Effector memory CD8-positive, alpha-beta T cell (primary cell): ENCODE measurements around the gene C16orf95.
A peak's percentile ranks its signal among the peaks of the same experiment; 100 is the strongest.
"Not testable (repeated sequence)": the region's sequence is repeated elsewhere in the genome, so short reads cannot be mapped to it uniquely, and the experiment has no call there.

Source experiments
- ATAC-seq: fragments of 150-1000 bp; cut with Tn5 transposase; replicated peaks from 2 replicates; pipeline ENCODE4 v1.10.0; 2021; ENCODE audit warnings: mild to moderate bottlenecking, moderate library complexity
- DNase-seq, 3 experiments: peaks; one replicate each; pipeline ENCODE4 v3.0.0; 2021
- H3K27ac Mint-ChIP-seq, 2 donors: one replicate each; pipeline ENCODE4 v1.8.0; 2022; ENCODE audit warnings: mild to moderate bottlenecking in 2 of 2, mixed read lengths in 2 of 2, moderate library complexity in 2 of 2
- H3K27me3 Mint-ChIP-seq, 2 donors: one replicate each; pipeline ENCODE4 v1.8.0; 2022; ENCODE audit warnings: mixed read lengths in 2 of 2
- H3K36me3 Mint-ChIP-seq: one replicate; pipeline ENCODE4 v1.8.0; 2022; ENCODE audit warnings: mild to moderate bottlenecking, moderate library complexity, mixed read lengths; ENCODE audit not compliant: insufficient read depth
- H3K4me1 Mint-ChIP-seq, 2 donors: one replicate each; pipeline ENCODE4 v1.8.0; 2022; ENCODE audit warnings: low read depth in 2 of 2, mixed read lengths in 2 of 2
- H3K4me3 Mint-ChIP-seq, 2 donors: one replicate each; pipeline ENCODE4 v1.8.0; 2022; ENCODE audit warnings: mild to moderate bottlenecking in 2 of 2, mixed read lengths in 2 of 2, moderate library complexity in 2 of 2
- H3K9me3 Mint-ChIP-seq, 2 donors: one replicate each; pipeline ENCODE4 v1.8.0; 2022; ENCODE audit warnings: mixed read lengths in 2 of 2

Gene C16orf95

GRCh38 chr16:87271256-87271655 lies 45.9 kb downstream of the C16orf95 start:
- DNase-seq (no peak), ATAC-seq (no peak)
- Mint-ChIP-seq H3K9me3 (no peaks in the 10 kb centered on the region), H3K27ac (no peak overlapping the region), H3K27me3 (peaks cover 0 to 9% of the 10 kb centered on the region in 2 donors), H3K4me1 (peaks cover 0 to 5% of the 10 kb centered on the region in 2 donors), H3K36me3 (no peaks in the 10 kb centered on the region), H3K4me3 (no peak overlapping the region)

DNA sequence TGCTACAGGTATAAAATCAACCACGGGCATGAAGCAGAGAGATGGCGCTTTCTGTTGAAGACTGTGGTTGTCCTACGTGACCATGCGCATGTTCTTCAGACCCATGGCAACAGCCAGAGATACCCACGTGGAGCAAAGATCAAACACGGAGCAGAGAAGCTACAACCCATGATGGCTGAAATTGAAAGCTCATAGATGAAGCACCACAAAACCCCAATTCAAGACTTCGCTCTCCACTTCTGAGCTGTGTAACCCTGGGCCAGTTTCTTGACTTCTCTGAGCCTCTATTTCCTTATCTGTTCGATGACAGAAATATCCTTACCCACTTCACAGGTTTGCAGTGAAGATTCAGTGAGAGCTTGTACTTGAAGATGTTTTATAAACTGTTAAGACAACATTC lies 49.6 kb downstream of the C16orf95 start:
- H3K27me3 Mint-ChIP-seq = no peaks in the 10 kb centered on the region
- no peak overlapping the region for H3K4me3 Mint-ChIP-seq
- no peak overlapping the region for H3K27ac Mint-ChIP-seq
- no peaks in the 10 kb centered on the region for H3K4me1 Mint-ChIP-seq
- H3K9me3 Mint-ChIP-seq = no peaks in the 10 kb centered on the region
- no peaks in the 10 kb centered on the region for H3K36me3 Mint-ChIP-seq
- no peak for DNase-seq
- no peak for ATAC-seq

GRCh38 chr16:87266846-87267245 lies 50.3 kb downstream of the C16orf95 start:
- DNase-seq (no peak), ATAC-seq (no peak)
- no peak overlapping the region for H3K4me3 Mint-ChIP-seq
- no peaks in the 10 kb centered on the region for H3K36me3 Mint-ChIP-seq
- no peak overlapping the region for H3K27ac Mint-ChIP-seq
- H3K4me1 Mint-ChIP-seq = no peaks in the 10 kb centered on the region
- no peaks in the 10 kb centered on the region for H3K27me3 Mint-ChIP-seq
- no peaks in the 10 kb centered on the region for H3K9me3 Mint-ChIP-seq

DNA sequence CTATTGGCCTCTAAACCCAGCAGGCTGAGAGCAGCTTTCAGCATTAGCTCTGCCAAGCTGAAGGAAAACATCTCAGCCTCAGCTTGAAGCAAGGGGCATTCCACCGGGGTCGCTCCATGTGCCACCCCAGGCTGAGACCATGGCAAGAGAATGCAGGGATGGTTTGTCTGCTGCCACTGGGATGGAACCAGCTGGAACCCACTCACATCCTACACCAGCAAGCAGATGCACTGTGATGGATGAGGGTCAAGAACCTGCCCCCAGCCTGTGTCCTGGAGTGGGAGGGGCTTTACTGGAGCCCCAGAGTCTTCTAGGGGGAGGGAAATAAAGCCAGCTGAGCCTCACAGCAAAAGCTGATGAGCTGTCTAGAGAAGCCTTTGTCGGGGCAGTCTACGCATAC lies 51.9 kb downstream of the C16orf95 start:
- no peak for ATAC-seq
- no peaks in the 10 kb centered on the region for H3K4me1 Mint-ChIP-seq
- no peaks in the 10 kb centered on the region for H3K27me3 Mint-ChIP-seq
- no peak overlapping the region for H3K4me3 Mint-ChIP-seq
- H3K36me3 Mint-ChIP-seq = no peaks in the 10 kb centered on the region
- no peak overlapping the region for H3K27ac Mint-ChIP-seq
- no peak for DNase-seq
- H3K9me3 Mint-ChIP-seq = peaks cover 0 to 4% of the 10 kb centered on the region in 2 donors

DNA sequence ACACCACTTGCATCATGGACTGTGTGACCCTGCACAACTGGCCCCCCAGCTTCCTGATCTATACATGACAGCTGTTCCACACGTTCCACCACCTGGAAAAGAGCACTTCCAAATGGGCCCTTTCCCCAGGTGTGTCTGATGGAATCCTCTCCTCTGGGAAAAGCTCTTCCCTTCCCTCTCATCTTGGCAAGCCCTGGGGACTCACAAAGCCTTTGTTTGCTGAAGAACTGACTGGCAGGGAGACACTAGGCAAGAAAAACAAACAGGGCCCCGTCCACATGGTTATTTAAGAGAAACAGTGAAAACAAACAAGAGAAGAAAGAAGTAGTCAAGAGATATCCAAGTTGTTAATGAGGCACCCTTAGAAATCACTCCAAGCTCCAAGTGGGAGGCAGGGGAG lies 52.6 kb downstream of the C16orf95 start:
- Mint-ChIP-seq H3K9me3 (peaks cover 0 to 4% of the 10 kb centered on the region in 2 donors), H3K27me3 (no peaks in the 10 kb centered on the region), H3K27ac (no peak overlapping the region), H3K36me3 (no peaks in the 10 kb centered on the region), H3K4me3 (no peak overlapping the region), H3K4me1 (no peaks in the 10 kb centered on the region)
- DNase-seq (no peak), ATAC-seq (no peak)

- DNase-seq = no peak
- Mint-ChIP-seq H3K27ac (no peak overlapping the region), H3K4me3 (no peak overlapping the region), H3K4me1 (no peaks in the 10 kb centered on the region), H3K9me3 (peaks cover 0 to 4% of the 10 kb centered on the region in 2 donors), H3K36me3 (no peaks in the 10 kb centered on the region), H3K27me3 (no peaks in the 10 kb centered on the region)
- ATAC-seq = no peak
Observed at GRCh38 chr16:87263418-87264052, 53.7 kb downstream of the C16orf95 start.

DNA sequence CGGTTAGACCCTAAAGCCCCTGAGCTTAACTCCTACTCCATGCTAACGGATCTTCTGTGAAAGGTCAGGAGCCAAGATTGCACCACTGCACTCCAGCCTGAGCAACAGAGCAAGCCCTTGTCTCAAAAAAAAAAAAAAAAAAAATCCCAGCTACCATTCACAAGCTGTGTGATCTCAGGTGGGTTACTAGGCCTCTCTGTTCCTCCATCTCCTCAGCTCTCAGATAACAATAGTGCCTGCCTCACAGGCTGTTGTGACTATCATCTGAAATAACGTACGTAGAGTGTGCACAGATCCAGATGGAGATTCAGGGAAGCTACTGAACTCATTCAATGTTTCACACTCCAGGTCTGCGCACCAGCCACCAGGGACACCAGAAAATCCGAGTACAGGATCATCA lies 57.8 kb downstream of the C16orf95 start:
- no peak overlapping the region for H3K4me3 Mint-ChIP-seq
- ATAC-seq (no peak), DNase-seq (no peak)
- H3K36me3 Mint-ChIP-seq = no peaks in the 10 kb centered on the region
- no peaks in the 10 kb centered on the region for H3K27me3 Mint-ChIP-seq
- H3K27ac Mint-ChIP-seq = no peak overlapping the region
- no peaks in the 10 kb centered on the region for H3K4me1 Mint-ChIP-seq
- peaks cover 0 to 4% of the 10 kb centered on the region in 2 donors for H3K9me3 Mint-ChIP-seq

DNA sequence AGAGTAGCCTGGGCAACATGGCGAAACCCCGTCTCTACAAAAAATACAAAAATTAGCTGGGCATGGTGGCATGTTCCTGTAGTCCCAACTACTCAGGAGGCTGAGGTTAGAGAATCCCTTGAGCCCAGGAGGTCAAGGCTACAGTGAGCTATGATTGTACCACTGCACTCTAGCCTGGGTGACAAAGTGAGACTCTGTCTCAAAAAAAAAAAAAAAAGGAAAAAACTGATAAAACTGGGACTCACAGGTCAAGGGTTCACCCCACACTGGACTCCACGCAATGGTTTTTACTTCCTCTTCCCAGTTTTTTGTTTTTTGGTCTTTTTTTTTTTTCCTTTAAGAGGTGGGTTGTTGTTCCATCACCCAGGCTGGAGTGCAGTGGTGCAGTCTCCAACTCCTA lies 58.5 kb downstream of the C16orf95 start:
- not testable (repeated sequence) for H3K36me3 Mint-ChIP-seq, DNase-seq, H3K4me3 Mint-ChIP-seq, H3K27me3 Mint-ChIP-seq, H3K27ac Mint-ChIP-seq, H3K4me1 Mint-ChIP-seq, H3K9me3 Mint-ChIP-seq, ATAC-seq

DNA sequence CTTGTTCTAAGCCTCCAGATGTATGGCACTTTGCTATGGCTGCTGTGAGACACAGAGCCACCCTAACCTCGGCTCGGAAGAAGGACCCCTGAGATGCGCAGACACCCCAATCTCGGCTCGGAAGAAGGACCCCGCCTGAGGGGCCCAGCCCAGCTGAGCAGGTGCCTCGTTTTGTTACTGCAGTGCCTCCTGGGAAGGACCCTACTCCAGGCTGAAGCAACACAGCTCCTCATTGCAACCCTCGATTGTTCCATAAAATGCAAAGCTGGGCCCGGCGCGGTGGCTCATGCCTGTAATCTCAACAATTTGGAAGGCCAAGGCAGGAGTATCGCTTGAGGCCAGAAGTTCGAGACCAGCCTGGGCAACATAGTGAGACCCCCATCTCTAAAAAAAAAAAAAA lies 61.3 kb downstream of the C16orf95 start:
- H3K9me3 Mint-ChIP-seq = peaks cover 0 to 4% of the 10 kb centered on the region in 2 donors

GRCh38 chr16:87254734-87255133 lies 62.5 kb downstream of the C16orf95 start:
- DNase-seq (no peak), ATAC-seq (no peak)
- Mint-ChIP-seq H3K36me3 (no peaks in the 10 kb centered on the region), H3K4me1 (no peaks in the 10 kb centered on the region), H3K4me3 (no peak overlapping the region), H3K27ac (no peak overlapping the region), H3K27me3 (no peaks in the 10 kb centered on the region), H3K9me3 (no peaks in the 10 kb centered on the region)

More for the DNA sequence above, 61.3 kb downstream of the C16orf95 start:
- Mint-ChIP-seq H3K4me3 (no peak overlapping the region), H3K36me3 (no peaks in the 10 kb centered on the region), H3K4me1 (no peaks in the 10 kb centered on the region), H3K27ac (no peak overlapping the region), H3K27me3 (no peaks in the 10 kb centered on the region)
- DNase-seq = no peak
- no peak for ATAC-seq

GRCh38 chr16:87254296-87254695 lies 62.9 kb downstream of the C16orf95 start:
- DNase-seq = no peak
- Mint-ChIP-seq H3K36me3 (no peaks in the 10 kb centered on the region), H3K9me3 (no peaks in the 10 kb centered on the region), H3K27me3 (no peaks in the 10 kb centered on the region), H3K27ac (no peak overlapping the region), H3K4me1 (no peaks in the 10 kb centered on the region), H3K4me3 (no peak overlapping the region)
- no peak for ATAC-seq

DNA sequence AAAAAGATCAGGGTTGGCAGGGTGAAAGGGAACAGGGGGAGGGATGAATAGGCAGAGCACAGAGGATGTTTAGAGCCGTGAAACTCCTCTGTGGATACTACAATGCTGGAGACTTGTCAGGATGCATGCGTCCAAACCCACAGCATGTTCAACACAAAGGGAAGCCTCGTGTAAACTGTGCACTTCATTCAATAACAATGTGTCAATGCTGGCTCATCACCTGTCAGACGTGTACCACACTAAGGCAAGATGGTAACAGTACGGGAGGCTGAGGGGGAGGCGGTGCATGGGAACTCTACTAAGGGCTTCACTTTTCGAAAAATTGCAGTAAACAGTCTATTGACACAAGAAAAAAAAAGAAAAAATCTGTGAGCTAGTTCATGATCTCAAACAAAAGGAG lies 63.7 kb downstream of the C16orf95 start:
- no peaks in the 10 kb centered on the region for H3K9me3 Mint-ChIP-seq
- ATAC-seq (no peak), DNase-seq (no peak)
- no peak overlapping the region for H3K4me3 Mint-ChIP-seq
- H3K4me1 Mint-ChIP-seq = no peaks in the 10 kb centered on the region
- no peaks in the 10 kb centered on the region for H3K27me3 Mint-ChIP-seq
- H3K27ac Mint-ChIP-seq = peak overlapping the region in 1 of 2 donors; percentile 18
- H3K36me3 Mint-ChIP-seq = no peaks in the 10 kb centered on the region
